RPMI7951 (cell line): ENCODE data around the gene KLC1. TPM values are rescaled to one million over a fixed set of nuclear protein-coding genes. Genes with fewer than 3 reads are reported as not detected.

Experiments used
- DNase-seq: peaks from one replicate; pipeline ENCODE4 v3.0.0-alpha.2; 2012; ENCODE audit warnings: low read depth
- total RNA-seq: library from RNA; depleted of rRNA; stranded (reverse); fragments of >200 nt; shearing (Covaris generic); gene quantifications from 2 replicates; pipeline ENCODE4 v1.2.3, GENCODE V29; 2014

Gene KLC1
- total RNA-seq, 1 experiment from 2014 or later, result 89.5 TPM

GRCh38 chr14:103705118-103705503 lies 76.1 kb downstream of the KLC1 start:
- no peak for DNase-seq

GRCh38 chr14:103705504-103706284 lies 76.7 kb downstream of the KLC1 start:
- DNase-seq, result no peak

GRCh38 chr14:103706551-103707328 lies 77.7 kb downstream of the KLC1 start:
- no peak for DNase-seq

DNA sequence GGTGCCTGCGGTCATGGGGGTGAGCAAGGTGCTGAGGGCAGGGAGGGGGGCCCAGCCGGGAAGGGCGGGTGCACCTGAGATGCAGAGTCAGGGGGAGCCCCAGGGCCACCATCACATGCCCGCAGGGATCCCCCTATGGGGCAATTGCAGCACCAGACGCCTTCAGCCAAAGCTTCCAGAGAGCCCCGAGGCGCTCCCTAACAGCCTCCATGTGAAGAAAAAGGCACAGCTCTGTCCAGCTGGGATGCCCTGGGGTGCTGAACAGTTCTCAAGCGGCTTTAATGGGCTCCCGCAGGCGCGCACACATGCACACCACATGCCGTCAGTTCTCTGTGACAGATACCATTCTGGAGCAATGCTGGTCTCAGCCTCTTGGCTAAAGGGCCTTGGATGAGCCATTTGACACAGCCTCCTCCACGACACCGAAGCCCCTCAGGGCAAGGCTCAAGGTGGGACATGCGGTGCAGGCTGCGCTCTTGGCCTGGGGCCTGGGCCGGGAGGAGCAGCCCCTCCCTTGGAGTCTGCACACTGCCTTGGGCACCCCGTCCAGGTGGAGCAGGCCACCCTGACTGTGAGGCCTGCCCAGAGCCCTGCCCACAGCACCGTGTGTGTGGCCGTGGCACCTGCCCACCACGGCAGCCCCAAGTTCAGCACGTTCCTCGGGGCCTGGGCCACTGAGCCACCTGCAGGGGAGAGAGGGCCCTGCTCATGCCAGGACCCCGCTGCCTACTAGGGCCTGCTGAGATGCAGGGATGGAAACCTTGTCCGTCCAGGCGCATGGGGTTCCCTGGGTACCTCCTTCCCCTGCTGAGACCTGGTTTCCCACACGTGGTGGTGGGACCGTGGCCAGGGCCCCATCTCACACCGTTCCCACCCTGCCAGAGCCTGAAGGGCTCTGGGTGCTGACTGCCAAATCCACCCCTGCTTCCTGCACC lies 78.6 kb downstream of the KLC1 start:
- DNase-seq, result peak; percentile 16

DNA sequence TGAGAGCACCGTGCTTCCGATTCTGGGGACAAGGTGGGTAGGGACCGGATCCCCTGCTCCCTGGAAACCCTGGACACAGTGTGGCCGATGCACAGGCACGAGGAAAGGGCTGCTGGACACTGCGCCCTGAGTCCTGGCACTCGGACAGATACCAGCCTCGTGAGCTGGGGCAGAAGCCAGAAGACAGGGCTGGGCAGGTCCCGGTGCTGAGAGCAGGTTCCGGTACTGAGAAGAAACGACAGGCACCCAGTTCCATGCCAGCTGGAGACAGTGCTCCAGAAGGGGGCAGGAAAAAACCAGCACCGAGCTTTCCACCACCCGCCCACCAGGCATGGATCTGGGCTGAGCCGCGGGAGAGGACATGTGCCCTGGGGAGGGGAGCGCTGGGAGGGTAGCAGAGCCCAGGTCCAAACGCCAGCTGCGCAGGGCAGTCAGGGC lies 79.8 kb downstream of the KLC1 start:
- no peak for DNase-seq

DNA sequence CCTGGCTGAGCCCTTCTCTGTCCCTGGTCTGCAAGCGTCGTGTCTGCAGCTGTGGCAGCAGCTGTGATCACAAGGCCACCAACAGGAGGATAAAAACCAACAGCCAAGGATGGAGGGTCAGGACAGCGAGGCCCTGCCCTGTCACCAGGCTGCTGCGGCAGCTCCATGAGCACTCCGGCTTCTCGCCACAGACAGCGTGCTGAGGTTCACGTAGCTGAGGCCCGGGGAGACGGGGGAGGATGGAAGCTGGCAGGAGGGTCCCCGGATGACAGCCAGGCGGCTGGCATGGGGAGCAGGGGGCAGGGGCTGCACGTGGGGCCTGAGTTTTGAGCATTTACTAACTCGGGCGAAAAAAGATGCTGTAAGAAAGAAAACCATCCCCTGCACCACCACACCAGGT lies 80.8 kb downstream of the KLC1 start:
- no peak for DNase-seq

DNA sequence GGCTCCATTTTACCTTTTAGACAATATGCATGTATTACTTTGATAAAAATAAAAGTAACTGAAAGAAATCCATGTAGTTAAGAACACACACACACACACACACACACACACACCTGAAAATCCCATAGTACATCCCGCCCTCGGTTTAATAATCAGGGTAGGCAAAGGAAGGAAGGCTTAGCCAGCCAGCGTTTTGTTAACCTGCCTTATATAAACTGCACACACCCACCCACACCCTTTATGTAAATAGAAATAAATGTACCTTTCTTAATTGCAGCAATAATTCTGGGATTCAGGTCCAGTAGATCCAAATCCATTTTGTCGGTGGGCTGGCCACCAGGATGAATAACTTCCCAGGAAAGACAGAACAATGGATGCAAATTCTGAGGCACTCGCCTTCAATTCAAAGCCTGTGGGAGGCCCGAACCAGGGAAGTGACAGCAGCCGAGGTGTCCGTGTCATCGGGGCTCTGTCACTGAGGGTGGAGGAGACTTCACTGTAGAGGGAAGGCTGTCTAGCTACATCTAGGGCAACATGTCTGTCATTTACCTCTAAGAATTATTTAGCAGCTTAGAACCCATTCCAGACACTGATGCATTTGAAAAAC lies 81.9 kb downstream of the KLC1 start:
- no peak for DNase-seq

DNA sequence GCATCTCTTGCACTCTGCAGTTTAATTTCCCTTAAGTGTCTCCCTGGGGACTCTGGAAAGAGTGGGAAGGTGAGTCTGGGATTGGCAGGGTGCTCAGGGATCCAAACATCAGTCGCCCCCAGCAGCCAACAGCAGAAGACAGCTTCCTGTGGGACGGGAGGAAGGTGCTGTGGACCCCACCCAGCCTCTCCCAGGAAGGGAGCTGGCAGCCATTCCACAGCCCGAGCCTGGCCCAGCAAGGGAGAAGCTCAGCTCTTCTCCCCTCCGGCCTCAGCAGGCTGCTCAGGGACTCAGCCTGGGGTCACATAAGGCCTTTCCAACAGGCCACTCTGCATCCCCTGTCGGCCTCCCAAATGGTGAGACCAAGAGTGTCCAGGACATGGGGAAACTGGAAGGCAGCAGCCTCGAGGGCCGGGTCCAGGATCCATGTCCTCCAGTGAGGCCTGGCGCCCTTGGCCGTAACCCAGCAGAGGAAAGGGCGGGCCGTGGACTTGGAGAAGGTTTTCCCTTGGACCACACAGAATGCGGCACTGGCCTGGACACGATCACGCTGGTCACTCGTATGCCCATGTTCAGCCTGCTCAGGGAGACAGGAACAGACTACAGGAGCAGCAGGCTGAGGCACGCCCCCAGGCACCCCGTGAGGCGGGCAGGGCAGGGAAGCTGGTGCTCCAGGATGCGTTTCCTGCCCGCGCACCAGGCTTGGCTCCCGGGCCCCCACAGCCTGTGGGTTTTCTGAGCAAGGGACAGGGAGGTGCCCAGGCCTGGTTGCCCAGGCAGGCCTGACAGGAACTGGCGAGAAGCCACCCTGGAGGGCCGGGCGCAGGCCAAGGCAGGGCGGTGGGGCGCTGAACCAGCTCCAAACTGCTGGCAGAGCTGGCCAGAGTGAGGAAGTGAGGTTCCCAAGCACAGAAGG lies 82.8 kb downstream of the KLC1 start:
- DNase-seq, result no peak

DNA sequence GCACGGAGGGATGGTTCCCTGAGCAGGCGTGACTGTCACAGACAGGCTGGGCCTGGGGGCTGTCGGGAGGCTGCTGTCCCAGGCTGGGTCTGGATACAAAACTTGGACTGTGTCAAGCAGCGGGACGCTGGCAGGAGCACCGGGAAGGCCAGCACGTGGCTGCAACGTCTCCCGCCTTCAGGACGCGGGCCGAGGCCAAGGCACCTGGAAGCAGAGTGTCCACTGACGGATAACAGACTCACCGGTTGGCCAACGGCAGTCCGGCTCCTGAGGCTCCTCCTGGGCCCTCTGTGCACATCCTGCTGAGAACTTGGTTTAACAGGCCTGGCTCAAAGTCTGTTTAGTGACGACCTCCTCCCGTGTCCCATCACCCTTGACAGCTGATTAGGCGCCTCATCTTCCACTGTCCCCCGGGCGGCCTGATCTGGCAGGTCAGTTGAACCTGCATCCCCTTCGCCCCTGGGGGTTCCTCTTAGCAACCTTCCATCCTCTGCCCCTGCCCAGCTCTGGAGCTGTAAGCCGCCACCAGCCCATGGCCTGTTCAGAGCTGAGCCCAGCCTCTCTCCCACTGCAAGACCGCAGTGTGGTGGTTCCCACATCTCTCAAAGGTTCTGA lies 83.7 kb downstream of the KLC1 start:
- DNase-seq, result no peak

GRCh38 chr14:103713304-103714062 lies 84.5 kb downstream of the KLC1 start:
- no peak for DNase-seq

GRCh38 chr14:103714063-103714724 lies 85.2 kb downstream of the KLC1 start:
- no peak for DNase-seq

GRCh38 chr14:103715052-103716000 lies 86.3 kb downstream of the KLC1 start, which contains the start of the genes XRCC3 and ZFYVE21:
XRCC3 (minus strand) TSS chr14:103715451; CDS start chr14:103711087, 4,364 bp downstream.
ZFYVE21 (plus strand) TSS chr14:103715810; CDS start chr14:103715842, 32 bp downstream.
- DNase-seq, result peak; percentile 97

- peak; percentile 17 for DNase-seq
Measured at GRCh38 chr14:103716091-103716801, 87.2 kb downstream of the KLC1 start.

GRCh38 chr14:103716899-103717411 lies 87.9 kb downstream of the KLC1 start:
- no peak for DNase-seq

- no peak for DNase-seq
Measured at GRCh38 chr14:103718572-103718971, 89.6 kb downstream of the KLC1 start.

GRCh38 chr14:103719751-103720150 lies 90.7 kb downstream of the KLC1 start:
- no peak for DNase-seq
